NCI-H1694 treated with DMSO at 0.1 percent for 48 hours (cell line): ENCODE data around the gene SRGAP2.
"Not testable (repeated sequence)": the region's sequence is repeated elsewhere in the genome, so short reads cannot be mapped to it uniquely, and the experiment has no call there.

Source experiments
- DNase-seq: peaks from one replicate; lab custom pipeline; 2025; lab: John Stamatoyannopoulos, UW

SRGAP2 gene

DNA sequence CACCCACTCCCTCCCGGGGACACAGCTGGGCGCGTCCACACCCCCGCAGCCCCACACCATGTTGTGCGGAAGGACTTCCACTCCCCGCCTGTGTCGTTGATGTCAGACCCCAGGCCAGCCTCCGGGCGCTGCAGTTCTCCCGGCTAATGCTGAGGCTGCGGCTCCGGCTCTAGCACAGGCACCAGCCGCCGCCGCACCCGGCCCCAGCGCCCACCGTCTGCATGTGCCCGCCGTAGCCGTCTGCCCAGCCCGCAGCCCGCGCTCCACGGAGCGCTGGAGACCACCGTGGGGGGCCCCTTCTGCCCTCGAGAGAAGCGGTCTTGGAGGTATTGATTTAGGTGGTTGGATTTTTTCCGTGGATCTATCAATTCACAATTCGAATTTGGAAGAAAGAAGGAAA is 2.2 kb downstream of the SRGAP2 start:
- DNase-seq = not testable (repeated sequence)

DNA sequence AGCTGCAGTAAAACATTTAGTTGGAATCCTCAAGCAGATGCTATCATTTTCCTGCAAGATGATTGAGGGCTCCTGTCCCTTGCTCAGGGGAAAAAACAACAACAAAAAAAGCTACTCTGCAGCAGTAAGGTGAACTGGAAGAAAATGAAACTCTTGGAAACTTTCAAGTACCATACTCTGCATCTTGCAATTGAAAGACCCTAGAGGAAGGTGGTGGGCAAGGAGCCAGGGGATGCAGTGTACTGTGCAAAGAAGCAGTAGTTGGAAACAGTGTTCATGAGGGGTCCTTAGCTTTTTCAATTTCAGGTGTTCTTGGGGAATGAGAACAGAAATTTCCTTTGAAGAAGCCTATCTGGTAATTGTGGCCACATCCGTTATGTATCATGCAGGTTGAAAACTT is 7.5 kb downstream of the SRGAP2 start:
- not testable (repeated sequence) for DNase-seq

DNA sequence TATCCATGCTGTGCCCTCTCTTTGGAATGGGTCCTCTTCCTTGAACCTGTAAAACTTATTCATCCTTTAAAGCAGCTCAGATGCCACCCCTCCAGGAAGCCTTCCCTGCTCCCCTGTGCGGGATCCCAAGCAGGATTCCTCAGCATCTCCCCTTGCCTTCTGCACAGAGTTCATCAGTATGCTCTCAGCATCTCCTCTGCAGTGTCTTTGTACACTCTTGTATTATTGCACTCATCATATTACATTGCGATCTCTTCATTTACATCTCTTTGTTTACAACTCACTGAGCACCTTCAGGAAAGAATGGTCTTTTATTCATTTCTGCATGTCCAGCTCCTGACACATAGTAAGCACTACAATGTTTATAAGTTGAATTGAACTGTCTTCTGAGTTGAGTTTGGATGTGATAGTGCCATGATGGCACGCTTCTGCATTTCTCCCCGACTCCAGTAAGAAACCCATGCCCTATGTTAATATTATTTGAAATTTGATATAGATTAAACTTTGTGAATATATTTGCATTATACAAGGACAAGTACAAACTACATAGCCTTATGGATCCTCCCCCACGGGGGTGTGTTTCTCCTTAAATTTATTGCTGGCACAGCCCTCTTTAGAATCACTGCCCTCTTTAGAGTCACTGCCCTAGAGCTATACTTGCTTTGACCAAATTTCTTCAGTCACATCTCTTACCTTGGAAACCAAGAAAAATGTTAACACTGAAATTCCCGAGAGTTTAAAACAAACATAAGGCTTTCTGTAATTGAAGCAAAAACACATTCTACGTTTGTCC is 12.5 kb downstream of the SRGAP2 start:
- DNase-seq = not testable (repeated sequence)

DNA sequence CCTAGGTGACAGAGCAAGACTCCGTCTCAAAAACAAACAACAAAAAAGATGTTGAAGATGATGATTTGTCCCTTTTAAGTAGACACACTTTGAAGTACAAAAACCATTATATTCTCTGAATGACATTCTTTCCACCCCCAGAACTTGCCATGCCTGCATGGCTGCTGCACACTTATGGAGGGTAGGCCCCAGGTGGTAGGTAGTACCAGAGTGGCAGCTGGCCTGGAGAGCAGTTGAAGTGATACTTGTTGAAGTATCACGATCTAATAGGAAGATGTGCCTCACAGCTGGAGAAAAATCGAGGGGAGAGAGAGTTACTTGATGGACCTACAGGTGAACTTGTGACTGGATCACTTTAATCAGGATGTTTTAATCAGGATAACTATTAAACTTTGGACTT is 14.9 kb downstream of the SRGAP2 start:
- not testable (repeated sequence) for DNase-seq

DNA sequence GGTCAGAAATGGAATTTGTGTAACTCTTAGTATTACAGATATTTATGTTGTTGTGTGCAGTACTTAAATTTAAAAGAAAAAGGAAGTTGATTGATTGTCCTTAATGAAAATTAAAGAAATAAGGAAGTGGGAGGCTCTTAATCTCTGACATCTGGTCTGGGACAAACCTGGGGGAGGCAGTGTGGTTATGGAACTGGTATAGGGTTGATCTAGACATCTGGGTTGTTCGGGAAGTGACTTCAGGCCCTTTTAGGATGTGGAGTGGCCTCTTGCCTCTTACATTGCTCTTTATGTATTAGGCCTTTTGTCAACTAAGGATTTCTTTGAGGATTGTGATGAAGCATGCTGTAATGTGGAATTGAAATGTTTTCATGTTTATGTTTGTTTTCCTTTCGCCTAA is 15.4 kb downstream of the SRGAP2 start:
- not testable (repeated sequence) for DNase-seq

DNA sequence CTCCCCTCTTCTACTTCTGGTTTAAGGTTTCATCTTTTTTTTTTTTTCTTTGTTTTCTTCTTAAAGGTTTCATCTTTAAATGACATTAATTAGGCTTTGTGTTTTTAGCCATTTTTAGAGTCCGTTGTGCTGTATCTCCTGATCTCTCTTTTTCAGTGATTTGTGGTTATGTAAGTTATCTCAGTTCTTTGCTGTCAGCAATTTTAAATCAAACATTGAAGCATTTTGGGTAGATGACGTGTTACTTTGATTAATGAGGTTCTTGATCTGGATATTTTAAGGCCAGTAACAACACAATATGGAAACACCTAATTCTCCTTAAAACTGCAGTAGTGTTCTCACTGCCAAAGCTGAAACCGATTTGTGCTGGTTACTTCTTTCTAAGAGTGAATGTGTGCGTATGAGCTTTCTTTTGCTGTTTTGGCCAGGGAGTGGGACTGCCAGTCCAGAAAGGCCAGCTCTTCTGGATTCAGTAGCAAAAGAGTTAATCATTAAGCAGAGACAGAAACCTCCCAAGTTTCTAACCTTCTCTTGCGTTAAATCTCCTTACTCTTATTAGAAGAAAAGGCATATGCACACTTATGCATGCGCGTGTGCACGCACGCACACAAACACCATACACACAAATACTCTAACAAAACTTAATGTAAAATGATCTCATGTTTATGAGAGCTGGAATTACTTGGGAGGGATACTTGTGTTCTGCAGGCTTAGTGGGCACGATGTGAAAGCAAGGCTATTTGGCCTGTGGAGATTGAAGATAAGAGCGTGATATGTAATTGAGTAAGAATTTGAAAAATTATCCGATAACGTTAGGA is 16.4 kb downstream of the SRGAP2 start:
- not testable (repeated sequence) for DNase-seq

DNA sequence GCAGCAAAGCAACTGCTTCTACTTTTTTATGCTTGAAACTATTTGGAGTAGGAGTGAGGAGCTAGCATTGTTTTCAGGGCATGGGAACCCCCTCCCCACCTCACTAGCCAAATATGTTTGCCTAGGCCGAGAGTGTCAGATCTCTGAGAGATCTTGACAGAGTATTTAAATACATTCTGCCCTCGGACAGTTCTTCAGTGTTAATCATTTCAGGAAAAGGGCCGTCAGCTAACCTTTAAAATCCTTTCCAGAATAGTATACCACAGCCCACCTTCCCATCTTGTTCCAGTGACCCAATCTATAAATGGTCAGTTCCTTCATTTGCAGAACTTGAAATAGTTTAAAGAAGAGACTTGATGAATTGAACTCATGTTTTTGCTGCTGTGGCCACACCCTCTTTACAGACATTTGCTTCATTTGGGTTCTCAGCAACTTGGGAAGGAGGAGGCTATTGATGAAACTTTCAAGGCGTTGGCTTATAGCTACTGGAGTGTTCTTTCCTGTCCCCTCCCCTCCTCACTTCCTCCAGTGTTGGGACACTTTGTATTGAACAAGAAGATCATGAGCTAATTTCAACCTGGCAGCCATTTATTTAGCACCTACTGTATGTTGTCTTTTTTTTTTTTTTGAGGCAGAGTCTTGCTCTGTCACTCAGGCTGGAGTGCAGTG is 17.1 kb downstream of the SRGAP2 start:
- not testable (repeated sequence) for DNase-seq

DNA sequence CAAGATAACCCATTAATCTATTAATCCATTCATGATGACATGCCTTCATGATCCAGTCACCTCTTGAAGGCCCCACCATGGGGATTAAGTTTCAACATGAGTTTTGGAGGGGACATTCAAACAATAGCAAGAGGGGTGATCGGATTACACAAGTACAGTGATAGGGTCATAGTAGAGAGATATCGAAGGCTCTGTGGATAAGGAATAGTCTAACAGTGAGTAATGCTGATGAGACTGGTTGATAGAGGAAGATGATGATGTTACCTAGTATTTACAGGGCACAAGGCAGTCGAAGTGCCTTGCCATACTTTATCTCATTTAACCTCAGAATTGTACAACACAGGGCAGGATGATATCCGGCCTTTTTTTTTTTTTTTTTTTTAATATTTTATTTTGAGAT is 18.2 kb downstream of the SRGAP2 start:
- DNase-seq = not testable (repeated sequence)

DNA sequence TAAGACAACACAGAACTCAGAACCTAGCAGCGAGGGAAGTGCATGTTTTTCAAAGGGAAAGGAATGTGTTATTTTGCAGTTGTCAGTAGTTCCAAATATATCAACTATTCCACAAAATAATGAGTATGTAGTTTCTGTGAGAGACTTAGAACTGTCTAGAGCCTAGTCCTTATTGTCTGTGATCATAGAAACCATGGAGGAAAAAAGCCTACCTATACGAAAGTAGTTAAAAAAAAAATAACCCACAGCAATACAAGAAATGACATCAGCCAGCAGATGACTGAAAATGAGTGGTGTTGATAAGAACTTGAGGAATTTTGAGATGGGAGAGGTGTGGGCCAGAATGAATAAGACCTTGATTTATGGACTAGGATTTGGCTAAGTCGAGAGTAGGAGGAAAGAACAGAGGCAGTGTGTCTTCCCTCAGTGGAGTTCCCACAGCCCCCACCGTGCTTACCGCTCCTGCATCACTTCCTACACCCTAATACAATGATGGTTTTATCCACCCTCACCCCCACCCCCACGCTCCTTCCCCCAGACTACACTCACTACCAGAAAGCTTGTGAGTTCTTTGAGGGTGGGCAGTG is 20.9 kb downstream of the SRGAP2 start:
- not testable (repeated sequence) for DNase-seq

DNA sequence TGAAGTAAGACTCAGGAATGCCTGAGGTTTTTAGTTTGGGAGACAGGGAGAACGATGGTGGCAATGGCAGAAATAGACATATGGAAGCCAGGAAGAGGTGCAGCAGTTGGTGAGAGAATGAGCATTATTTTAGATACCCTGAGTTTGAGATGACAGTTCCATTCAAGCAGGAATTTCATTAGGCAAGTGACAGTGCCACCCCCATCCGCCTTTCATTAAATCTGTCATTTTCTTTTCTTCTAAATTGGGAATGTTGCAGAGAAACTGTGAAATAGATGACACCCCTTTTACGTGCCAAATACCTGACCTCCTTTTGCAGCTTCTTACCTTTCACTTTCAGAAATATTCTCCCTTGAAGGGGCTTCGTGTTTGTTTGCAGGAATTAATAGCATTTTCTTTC is 22.0 kb downstream of the SRGAP2 start:
- not testable (repeated sequence) for DNase-seq

DNA sequence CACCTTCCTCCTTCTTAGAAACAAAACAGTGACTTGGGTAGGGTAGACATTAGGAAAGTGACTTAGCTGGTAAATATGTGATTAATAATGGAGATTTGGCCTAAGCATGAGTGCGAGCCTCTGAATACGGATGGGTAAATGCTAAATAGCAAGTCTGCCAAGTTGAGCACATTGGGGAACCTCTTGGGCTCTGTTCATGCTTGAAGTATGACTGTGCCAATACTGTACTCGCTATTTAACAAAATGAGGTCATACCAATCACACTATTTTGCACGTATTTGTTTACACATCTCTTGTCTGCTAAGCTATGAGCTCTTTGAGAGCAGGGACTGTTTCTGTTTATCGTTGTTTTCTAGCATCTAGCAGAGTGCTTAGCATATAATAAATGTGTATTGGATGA is 23.5 kb downstream of the SRGAP2 start:
- DNase-seq = not testable (repeated sequence)

DNA sequence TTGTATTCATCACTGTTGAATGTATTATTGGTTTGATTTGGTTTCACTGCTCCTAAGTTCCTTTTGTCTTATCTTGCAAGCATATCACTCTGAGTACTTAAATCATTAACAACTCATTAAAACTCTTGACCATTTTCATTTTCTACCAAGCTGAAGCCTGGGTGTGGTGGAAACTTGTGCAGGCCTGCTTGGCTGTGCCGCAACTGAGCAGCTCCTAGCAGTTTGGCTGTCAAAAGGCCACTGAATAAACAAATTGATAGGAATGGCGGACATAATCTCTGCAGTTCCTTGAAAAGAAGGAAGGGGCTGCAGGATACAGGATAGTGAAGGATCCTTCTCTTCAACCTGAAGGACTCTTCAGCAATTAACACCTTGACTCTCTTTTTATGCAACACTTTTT is 25.9 kb downstream of the SRGAP2 start:
- not testable (repeated sequence) for DNase-seq

DNA sequence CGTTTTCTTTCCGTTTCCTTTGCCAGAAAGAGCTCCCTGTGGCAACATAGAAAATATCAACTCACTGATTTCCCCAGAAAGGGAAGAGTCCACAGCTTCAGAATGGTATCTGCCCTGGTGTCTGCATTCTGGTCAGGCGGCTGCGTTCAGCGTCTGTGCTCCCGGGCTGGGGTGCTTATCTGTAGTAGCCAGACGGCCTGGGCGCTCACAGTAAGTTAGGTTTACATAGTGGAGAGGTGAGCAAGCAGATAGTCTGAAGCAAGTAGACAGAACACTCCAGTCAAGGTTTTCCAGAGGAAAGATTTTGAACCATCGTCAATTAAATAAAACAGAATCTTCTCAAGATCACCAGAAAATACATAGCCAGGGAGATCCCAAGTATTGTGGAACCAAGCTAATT is 28.6 kb downstream of the SRGAP2 start:
- not testable (repeated sequence) for DNase-seq

DNA sequence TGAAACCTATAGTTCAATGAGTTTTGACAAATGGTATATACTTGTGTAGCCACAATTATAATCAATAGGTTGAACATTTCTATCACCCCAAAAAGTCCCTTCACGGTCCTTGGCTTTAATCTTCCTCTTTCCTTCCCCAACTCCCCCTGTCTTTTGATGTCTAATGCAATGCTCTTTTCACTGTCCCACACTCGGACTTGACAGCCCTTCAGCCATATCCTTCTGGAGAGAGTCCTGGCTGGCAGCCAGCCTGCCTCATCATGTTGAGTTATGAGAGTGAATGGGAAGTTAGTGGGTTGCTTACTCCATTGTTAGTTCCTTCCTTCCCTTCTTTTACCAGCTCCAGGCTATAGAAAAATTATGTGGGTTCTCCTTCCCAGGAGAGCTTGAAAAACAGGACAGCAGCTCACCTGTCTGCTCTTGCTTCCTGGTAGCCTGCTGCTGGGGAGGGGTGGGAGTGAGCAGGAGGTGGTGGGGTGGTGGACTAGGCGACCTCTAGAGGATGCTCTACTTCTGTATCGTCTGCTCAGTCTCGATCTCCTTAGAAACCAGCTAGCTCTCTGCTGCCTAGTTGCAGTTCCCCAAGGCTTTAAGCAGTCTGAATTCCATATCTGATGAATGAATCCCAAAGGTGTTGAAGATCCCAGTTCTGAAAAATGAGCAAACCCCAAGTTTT is 29.8 kb downstream of the SRGAP2 start:
- not testable (repeated sequence) for DNase-seq

DNA sequence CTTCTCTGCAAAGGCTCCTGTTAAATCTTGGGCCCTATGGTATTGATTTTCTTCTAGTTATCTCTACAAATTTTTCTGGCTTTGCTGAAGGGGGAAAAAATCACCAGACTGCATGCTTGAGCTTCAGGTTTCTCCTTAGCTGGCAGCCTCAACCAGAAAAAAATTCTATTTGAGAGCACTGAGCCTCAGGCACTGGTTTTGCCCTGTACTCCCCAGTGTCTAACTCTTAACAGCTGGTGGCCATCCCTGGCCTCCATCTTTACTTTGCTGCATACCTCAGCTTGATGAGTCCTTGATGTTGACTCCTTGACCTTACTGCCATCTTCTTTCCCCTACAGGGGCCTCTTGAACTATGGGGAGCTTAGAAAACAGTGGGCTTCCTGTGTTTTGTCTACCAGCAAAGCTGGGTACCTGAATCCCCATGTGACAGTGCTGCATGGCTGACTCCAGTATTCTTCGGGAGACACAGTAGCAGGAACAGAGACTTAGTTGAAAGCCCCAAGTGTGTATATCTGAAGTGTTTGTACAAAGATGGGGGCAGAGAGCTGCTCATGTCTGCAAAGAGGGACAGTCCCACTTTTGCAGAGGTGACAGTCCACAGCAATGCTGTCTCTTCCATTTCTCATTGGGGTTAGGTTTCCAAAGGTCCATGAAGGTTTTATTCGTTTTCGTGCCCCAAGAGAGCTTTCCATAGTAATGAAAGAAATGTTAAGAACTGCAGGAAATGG is 31.0 kb downstream of the SRGAP2 start:
- not testable (repeated sequence) for DNase-seq

DNA sequence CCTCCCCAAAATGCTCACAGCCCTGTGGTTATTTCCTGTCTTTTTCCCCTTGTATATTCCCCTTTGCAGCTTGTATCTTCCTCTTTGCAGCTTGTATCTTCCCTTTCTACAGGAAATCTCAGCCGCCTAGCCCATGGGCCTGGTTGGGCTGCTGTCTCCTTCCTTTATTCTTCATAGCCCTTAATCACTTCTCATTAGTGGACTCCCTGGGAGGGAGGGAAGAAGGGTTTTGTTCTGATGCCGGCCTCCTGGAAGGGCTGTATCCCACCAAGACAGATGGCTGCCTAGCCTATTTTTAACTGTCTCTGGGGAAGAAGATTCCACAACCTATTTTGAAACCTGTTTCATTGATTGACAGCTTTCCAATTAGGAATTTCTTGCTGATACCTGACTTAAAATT is 31.8 kb downstream of the SRGAP2 start:
- not testable (repeated sequence) for DNase-seq

DNA sequence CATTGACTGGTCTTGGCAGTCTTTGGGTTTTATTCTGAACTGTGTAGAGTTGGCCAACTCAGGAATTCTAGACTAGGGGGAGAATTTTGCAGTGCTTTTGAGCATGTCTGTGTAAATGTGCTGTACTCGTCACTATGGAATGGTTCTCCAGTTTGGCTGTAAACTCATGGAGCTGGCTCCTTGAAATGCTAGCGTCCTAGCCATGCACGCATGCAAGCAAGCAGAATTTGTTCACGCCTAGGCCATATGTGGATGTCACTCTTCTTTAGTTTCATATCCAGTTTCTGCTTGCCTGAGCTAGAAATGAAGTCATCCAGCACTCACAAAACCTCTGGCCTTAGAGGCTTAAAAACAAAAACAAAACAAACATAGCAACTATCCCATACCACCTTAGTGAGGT is 36.9 kb downstream of the SRGAP2 start:
- DNase-seq = not testable (repeated sequence)

DNA sequence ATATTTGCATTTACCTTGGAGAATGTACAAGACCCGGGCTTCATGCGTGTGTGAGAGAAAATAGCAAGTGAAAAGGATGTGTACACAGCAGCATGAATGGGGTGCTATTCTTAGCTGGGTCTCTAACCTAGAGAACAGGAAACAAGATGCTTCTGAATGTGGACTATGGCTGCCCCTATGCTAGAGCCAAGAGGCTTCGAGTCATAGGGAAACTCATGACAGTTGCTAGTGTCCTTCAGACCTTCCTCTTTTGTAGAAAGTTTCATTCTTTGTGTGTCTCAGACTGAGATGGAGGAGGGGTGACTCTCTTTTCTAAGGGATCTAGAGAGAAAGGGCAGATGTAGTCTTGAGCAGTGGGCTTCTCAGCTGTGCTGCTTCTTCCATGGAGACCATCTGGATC is 40.0 kb downstream of the SRGAP2 start:
- DNase-seq = not testable (repeated sequence)

DNA sequence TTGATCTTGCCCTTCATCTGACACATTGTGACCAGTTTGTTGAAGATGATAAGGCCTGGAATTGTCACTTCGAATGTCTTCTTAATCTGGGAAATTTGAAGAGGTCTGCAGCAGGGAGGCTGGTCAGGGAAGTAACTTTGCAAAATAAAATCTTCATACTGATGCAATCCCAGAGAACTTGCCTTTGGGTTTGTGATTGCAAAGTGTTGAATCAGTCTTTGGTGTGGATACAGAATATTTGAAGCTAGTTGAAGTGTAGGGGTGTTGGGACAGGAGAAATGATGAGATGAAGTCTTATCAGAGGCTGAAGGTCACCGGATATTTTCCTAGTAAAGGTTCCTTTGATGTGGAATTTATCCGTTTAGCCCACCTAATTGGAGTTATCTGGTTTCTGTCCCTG is 42.1 kb downstream of the SRGAP2 start:
- not testable (repeated sequence) for DNase-seq

DNA sequence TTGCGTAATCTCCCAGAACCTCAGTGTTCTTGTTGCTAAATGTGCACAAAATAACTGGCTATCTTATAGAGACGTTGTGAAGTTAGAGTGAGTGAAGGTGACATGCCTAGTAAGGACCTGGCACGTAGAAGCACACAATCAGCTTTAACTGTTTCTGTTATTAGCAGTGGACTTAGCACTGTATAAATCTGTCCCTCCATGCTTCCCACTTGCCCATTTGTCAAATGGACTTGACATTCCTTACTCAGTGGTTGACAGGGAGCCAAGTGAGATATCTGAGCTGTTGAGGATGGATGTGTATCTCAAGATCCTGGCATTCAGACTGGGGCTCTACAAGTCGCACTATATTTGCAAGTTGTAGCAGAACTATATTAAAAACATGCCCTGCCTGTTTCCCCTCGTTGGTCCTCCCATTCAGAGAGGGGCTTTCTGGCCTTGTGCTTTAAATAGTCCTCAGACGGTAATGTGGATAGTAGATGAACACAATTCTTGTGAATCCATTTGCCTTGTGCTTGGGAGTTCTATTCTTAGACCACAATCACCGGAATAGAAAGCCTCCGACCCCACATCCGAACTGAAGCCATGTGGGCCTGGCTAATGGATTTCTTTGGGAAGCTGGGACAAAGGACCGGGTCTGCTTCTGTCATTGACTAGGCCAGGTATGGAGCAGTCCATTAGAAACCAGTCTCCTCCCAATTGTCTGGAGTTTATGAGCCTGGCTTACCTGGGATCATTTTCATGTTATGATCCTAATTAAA is 43.0 kb downstream of the SRGAP2 start:
- not testable (repeated sequence) for DNase-seq
